ENCODE measurements around the gene DOCK9.

DOCK9 gene

GRCh38 chr13:98915981-98916380, 61.9 kb downstream of the DOCK9 start:
- DNase-seq (ENCODE audit: low read depth) = no peak
- TF ChIP-seq CTCF (conservative IDR thresholded peaks at IDR 0.05; ENCODE audit: low read depth, low read length) = no peak

GRCh38 chr13:98915563-98915962, 62.3 kb downstream of the DOCK9 start:
- no peak for DNase-seq (ENCODE audit: low read depth)
- H3K4me3 ChIP-seq (ENCODE audit: low read depth, low read length) = no peak overlapping the region
- no peak for TF ChIP-seq CTCF (conservative IDR thresholded peaks at IDR 0.05; ENCODE audit: low read depth, low read length)

More at GRCh38 chr13:98915981-98916380, 61.9 kb downstream of the DOCK9 start:
- no peak overlapping the region for H3K4me3 ChIP-seq (ENCODE audit: low read depth, low read length)

GRCh38 chr13:98913741-98914140, 64.1 kb downstream of the DOCK9 start:
- no peak overlapping the region for H3K4me3 ChIP-seq (ENCODE audit: low read depth, low read length)
- TF ChIP-seq CTCF (conservative IDR thresholded peaks at IDR 0.05; ENCODE audit: low read depth, low read length) = no peak
- DNase-seq (ENCODE audit: low read depth) = no peak

DNA sequence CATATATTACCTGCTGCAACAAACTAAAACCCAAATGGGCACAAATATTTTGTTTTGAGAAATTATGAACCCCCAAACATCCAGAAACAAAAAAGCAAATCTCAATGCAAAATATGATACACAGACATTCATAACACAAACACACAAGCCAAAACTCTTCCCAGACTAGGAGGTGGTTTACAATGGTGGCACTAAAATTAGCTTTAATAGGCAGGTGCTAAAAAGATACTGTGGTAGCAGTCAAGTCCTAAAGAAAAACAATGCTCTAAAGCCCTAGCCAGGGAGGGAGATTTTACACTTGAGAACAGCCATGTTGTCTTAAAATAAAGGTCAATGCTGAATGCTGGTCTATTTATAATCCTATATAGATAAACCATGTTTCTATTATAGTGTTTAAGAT, 65.0 kb downstream of the DOCK9 start:
- DNase-seq (ENCODE audit: low read depth) = no peak
- TF ChIP-seq CTCF (conservative IDR thresholded peaks at IDR 0.05; ENCODE audit: low read depth, low read length) = no peak
- H3K4me3 ChIP-seq (ENCODE audit: low read depth, low read length) = no peak overlapping the region

GRCh38 chr13:98910501-98910951, 67.3 kb downstream of the DOCK9 start:
- no peak for TF ChIP-seq CTCF (conservative IDR thresholded peaks at IDR 0.05; ENCODE audit: low read depth, low read length)
- DNase-seq (ENCODE audit: low read depth) = peak; percentile 66
- no peak overlapping the region for H3K4me3 ChIP-seq (ENCODE audit: low read depth, low read length)

DNA sequence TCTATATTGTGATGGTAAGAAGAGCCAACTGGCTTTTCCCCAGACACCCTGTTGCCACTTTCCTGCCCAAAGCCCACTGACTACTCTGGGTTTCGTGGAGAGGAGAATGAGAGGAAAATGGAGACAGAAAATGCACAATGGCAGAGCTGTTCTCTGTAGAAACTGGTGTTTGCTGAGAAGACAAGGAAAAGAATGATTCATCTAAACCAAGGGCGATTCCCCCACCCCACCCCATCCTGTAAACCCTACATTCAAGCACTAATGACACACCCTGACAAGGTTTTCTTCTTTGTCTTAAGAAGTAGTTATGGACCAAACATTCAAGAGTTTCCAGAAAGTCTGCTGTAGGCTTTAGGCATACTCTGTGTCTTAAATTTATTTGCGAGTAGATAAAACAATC, 68.8 kb downstream of the DOCK9 start:
- DNase-seq (ENCODE audit: low read depth) = no peak
- TF ChIP-seq CTCF (conservative IDR thresholded peaks at IDR 0.05; ENCODE audit: low read depth, low read length) = no peak
- H3K4me3 ChIP-seq (ENCODE audit: low read depth, low read length) = no peak overlapping the region

DNA sequence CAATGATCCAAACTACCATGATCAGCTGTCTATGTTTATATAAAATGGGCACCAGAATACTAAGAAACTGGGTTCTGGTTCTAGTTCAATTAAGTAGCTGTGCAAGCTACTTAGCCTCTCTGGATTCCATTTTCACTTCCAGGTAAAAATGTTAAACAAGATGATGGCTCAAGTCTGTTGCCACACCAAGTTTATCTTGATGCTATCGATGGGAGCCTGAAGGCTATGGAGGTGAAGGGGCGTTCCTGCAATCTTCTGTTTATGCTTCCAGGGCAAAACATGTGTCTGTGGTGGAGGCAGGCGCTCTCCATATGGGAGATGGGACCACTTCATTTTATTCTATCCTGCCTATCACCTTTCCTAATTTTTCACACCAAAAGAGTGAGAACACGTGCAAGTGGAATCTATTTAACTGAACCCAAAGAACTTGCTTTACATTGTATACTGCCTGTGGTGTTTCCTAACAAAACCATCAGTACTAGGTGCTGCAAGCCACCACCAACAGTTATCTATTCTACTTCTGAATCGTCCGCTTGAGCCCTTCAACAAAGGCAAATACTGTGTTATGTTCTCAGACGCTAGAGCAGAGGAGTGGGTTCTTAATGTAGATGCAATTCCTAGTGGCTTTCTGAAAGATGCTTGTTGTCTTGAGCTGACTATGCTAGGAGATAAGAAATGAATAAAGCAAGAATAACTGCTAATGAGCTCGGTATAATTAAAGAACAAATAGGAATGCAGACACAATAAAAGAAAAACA, 70.9 kb downstream of the DOCK9 start:
- TF ChIP-seq CTCF (conservative IDR thresholded peaks at IDR 0.05; ENCODE audit: low read depth, low read length) = no peak
- no peak for DNase-seq (ENCODE audit: low read depth)
- H3K4me3 ChIP-seq (ENCODE audit: low read depth, low read length) = no peak overlapping the region
